Caco-2 (cell line): Measurements from ENCODE around the gene NINJ2. TPM values are rescaled to one million over a fixed set of nuclear protein-coding genes. Genes with fewer than 3 reads are reported as not detected.

Experiments
- BruUV-seq: library from RNA; stranded (reverse); fragments of 400-500 nt; replicated peaks from 2 replicates; lab custom pipeline; 2021; lab: Mats Ljungman, UMichigan
- CTCF ChIA-PET: fragments of 300-600 bp; sonication (Branson Sonifier 250); formaldehyde crosslinking; loops from one replicate; lab custom pipeline; 2022; ENCODE audit warnings: antibody characterized with exemption; lab: Charles Lee
- POLR2A ChIA-PET: fragments of 300-600 bp; sonication (Branson Sonifier 250); formaldehyde crosslinking; loops from one replicate; lab custom pipeline; 2022; ENCODE audit warnings: antibody characterized with exemption; lab: Charles Lee
- DNase-seq, 2 experiments: peaks; one replicate each; pipeline versions ENCODE4 v3.0.0 to v3.0.0-alpha.2; 2020 to 2022
- H3K27me3 ChIP-seq: replicated peaks from 2 replicates; pipeline ENCODE4 v1.6.0; 2011; ENCODE audit warnings: low read length; ENCODE audit not compliant: control insufficient read depth, insufficient read depth
- H3K36me3 ChIP-seq: 2 replicates; pipeline ENCODE4 v1.5.1; 2011; ENCODE audit warnings: low read length; ENCODE audit not compliant: control insufficient read depth, insufficient read depth
- H3K4me1 ChIP-seq: fragments of 250-450 bp; sonication (Bioruptor Pico); 2 replicates; pipeline ENCODE4 v1.5.1; 2020; ENCODE audit warnings: mild to moderate bottlenecking
- H3K4me3 ChIP-seq: 2 replicates; pipeline ENCODE4 v1.5.1; 2011; ENCODE audit warnings: low read depth, mild to moderate bottlenecking, control low read depth, low read length
- H3K9me3 ChIP-seq: fragments of 250-450 bp; sonication (Bioruptor Pico); 2 replicates; pipeline ENCODE4 v1.5.1; 2020; ENCODE audit warnings: mild to moderate bottlenecking, moderate library complexity
- H3K27ac Mint-ChIP-seq: one replicate; pipeline ENCODE4 v1.8.0; 2022; ENCODE audit warnings: mixed read lengths; ENCODE audit not compliant: unreplicated experiment
- H3K27me3 Mint-ChIP-seq: one replicate; pipeline ENCODE4 v1.8.0; 2022; ENCODE audit warnings: mixed read lengths; ENCODE audit not compliant: insufficient read depth, unreplicated experiment
- H3K36me3 Mint-ChIP-seq: one replicate; pipeline ENCODE4 v1.8.0; 2022; ENCODE audit warnings: mild to moderate bottlenecking, mixed read lengths; ENCODE audit not compliant: insufficient read depth, unreplicated experiment
- H3K4me1 Mint-ChIP-seq: one replicate; pipeline ENCODE4 v1.8.0; 2022; ENCODE audit warnings: low read depth, mixed read lengths; ENCODE audit not compliant: unreplicated experiment
- H3K4me3 Mint-ChIP-seq: one replicate; pipeline ENCODE4 v1.8.0; 2022; ENCODE audit warnings: mild to moderate bottlenecking, moderate library complexity, mixed read lengths; ENCODE audit not compliant: unreplicated experiment
- H3K9me3 Mint-ChIP-seq: one replicate; pipeline ENCODE4 v1.8.0; 2022; ENCODE audit warnings: mixed read lengths; ENCODE audit not compliant: unreplicated experiment
- CTCF ChIP-seq, 2 experiments: fragments of 200-600 bp in 1 of 2; IDR thresholded peaks; 1 replicate in 1 of 2; 2 replicates in 1 of 2; pipeline versions ENCODE4 v1.5.1 to v1.8.0; 2011 to 2022; ENCODE audit warnings: antibody characterized with exemption in 1 of 2, control low read depth in 1 of 2, inconsistent platforms in 1 of 2, low read depth in 1 of 2, low read length in 1 of 2, mild to moderate bottlenecking in 1 of 2, moderate library complexity in 1 of 2; ENCODE audit not compliant: insufficient read depth in 1 of 2, severe bottlenecking in 1 of 2, unreplicated experiment in 1 of 2
- intact Hi-C: fragments of 100-400 bp; cut with micrococcal nuclease; formaldehyde crosslinking; loops from one replicate; pipeline ENCODE4 v1.10.0; 2022; ENCODE audit not compliant: unreplicated experiment
- total RNA-seq: library from RNA; stranded (reverse); gene quantifications from 2 replicates; pipeline ENCODE4 v1.2.3, GENCODE V29; 2022

NINJ2 gene
- total RNA-seq, 1 experiment from 2014 or later, result 7.0 TPM

- no peaks in the 10 kb centered on the region for H3K27me3 Mint-ChIP-seq
- intact Hi-C loops, result no loop called here
These were observed 17.6 kb downstream of the NINJ2 start for GRCh38 chr12:645563-646071.

DNA sequence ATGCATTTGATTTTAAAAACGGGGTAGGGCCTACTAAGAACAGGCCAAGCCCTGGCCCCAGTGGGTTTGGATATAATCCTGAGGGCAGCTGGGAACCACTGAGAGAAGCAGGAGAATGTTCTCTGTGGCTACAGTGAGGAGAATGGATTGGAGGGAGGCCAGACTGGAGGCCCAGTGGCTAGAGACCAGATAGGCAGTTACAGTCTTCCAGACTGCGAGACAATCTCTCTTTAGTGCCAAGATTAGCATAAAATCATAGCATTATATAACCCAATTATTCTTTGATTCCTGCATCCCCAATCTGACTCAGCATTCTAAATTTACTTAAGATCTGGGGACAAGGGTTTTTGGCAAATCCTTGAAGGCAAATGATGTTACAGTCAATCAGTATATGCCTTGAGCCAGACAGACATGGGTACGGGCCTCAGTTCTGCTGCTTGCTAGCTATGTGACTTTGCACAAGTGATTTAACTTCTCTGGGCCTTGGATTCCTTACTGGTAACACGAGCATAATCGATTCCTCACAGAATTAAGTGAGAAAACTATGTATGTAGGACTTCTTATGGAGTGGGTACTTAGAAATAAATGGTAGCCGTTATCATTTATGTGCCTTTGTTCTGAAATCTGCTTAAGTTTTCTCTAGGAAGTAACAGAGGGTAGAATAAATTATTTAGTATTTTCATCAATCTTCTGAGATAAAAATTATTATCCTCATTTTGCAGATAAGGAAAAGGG is 18.3 kb downstream of the NINJ2 start:
- H3K4me3 Mint-ChIP-seq, result no peak overlapping the region
- no peak overlapping the region for H3K27ac Mint-ChIP-seq
- no peak for TF ChIP-seq CTCF (IDR thresholded peaks at IDR 0.05; ENCODE audit: insufficient read depth in 1 of 2, low read depth in 1 of 2, low read length in 1 of 2, severe bottlenecking in 1 of 2, unreplicated experiment in 1 of 2)
- no peak for DNase-seq
- POLR2A ChIA-PET, result no interaction called here
- no peaks in the 10 kb centered on the region for H3K9me3 ChIP-seq
- no peaks in the 10 kb centered on the region for H3K27me3 Mint-ChIP-seq
- H3K4me1 ChIP-seq, result peaks cover 20% of the 10 kb centered on the region
- CTCF ChIA-PET, result interaction anchor here (1.3 to 2.3 kb wide), 3 partner anchors 69 to 107 kb away, joined by 3 to 14 read pairs (median 4); partner anchors contain the start of gene WNK1
- no peak overlapping the region for H3K4me3 ChIP-seq
- no peaks in the 10 kb centered on the region for H3K9me3 Mint-ChIP-seq
- H3K27me3 ChIP-seq, result no peaks in the 10 kb centered on the region
- intact Hi-C loops, result no loop called here
- no TSS peak for BruUV-seq
- peaks cover 8% of the 10 kb centered on the region for H3K36me3 Mint-ChIP-seq
- no peaks in the 10 kb centered on the region; the same call in 1 of the 2 replicates for H3K36me3 ChIP-seq
- peaks cover 32% of the 10 kb centered on the region for H3K4me1 Mint-ChIP-seq

More at GRCh38 chr12:645563-646071, 17.6 kb downstream of the NINJ2 start:
- TF ChIP-seq CTCF (IDR thresholded peaks at IDR 0.05; ENCODE audit: insufficient read depth in 1 of 2, low read depth in 1 of 2, low read length in 1 of 2, severe bottlenecking in 1 of 2, unreplicated experiment in 1 of 2), result no peak
- Mint-ChIP-seq H3K27ac (no peak overlapping the region), H3K36me3 (peaks cover 8% of the 10 kb centered on the region), H3K4me1 (peaks cover 26% of the 10 kb centered on the region), H3K4me3 (no peak overlapping the region), H3K9me3 (no peaks in the 10 kb centered on the region)
- POLR2A ChIA-PET, result interaction anchor here (1.1 to 1.2 kb wide), 2 partner anchors 74 to 105 kb away, joined by 3 read pairs; no protein-coding TSS in a partner anchor
- Histone ChIP-seq H3K27me3 (no peaks in the 10 kb centered on the region), H3K4me1 (peaks cover 20% of the 10 kb centered on the region), H3K36me3 (no peaks in the 10 kb centered on the region; the same call in 1 of the 2 replicates), H3K9me3 (no peaks in the 10 kb centered on the region), H3K4me3 (no peak overlapping the region)
- DNase-seq, result no peak
- BruUV-seq, result no TSS peak
- CTCF ChIA-PET, result interaction anchor here (1.3 to 1.5 kb wide), 2 partner anchors 105 to 106 kb away, joined by 3 to 4 read pairs; partner anchors contain the start of gene WNK1

- H3K4me3 Mint-ChIP-seq, result peak overlapping the region; percentile 78
- no peak for DNase-seq
- H3K27me3 Mint-ChIP-seq, result no peaks in the 10 kb centered on the region
- intact Hi-C loops, result no loop called here
- Histone ChIP-seq H3K36me3 (no peaks in the 10 kb centered on the region; the same call in 1 of the 2 replicates), H3K27me3 (no peaks in the 10 kb centered on the region), H3K4me3 (peak overlapping the region; percentile 56; the same call in 1 of the 2 replicates), H3K9me3 (no peaks in the 10 kb centered on the region), H3K4me1 (peaks cover 20% of the 10 kb centered on the region)
- H3K9me3 Mint-ChIP-seq, result no peaks in the 10 kb centered on the region
- H3K36me3 Mint-ChIP-seq, result peaks cover 8% of the 10 kb centered on the region
- BruUV-seq, result no TSS peak
- H3K4me1 Mint-ChIP-seq, result peaks cover 34% of the 10 kb centered on the region
- peak overlapping the region; percentile 62 for H3K27ac Mint-ChIP-seq
- POLR2A ChIA-PET, result interaction anchor here (1.7 kb wide), 1 partner anchor 36 kb away, joined by 5 read pairs; no protein-coding TSS in a partner anchor
- peak in 1 of 2 experiments; percentile 0 for TF ChIP-seq CTCF (IDR thresholded peaks at IDR 0.05; ENCODE audit: insufficient read depth in 1 of 2, low read depth in 1 of 2, low read length in 1 of 2, severe bottlenecking in 1 of 2, unreplicated experiment in 1 of 2)
- CTCF ChIA-PET, result interaction anchor here (2.3 to 2.4 kb wide), 2 partner anchors 68 to 73 kb away, joined by 11 to 14 read pairs; no protein-coding TSS in a partner anchor
These were observed 19.0 kb downstream of the NINJ2 start for GRCh38 chr12:644303-644639.
